ENCODE results near the gene CHD3.

CHD3 gene

DNA sequence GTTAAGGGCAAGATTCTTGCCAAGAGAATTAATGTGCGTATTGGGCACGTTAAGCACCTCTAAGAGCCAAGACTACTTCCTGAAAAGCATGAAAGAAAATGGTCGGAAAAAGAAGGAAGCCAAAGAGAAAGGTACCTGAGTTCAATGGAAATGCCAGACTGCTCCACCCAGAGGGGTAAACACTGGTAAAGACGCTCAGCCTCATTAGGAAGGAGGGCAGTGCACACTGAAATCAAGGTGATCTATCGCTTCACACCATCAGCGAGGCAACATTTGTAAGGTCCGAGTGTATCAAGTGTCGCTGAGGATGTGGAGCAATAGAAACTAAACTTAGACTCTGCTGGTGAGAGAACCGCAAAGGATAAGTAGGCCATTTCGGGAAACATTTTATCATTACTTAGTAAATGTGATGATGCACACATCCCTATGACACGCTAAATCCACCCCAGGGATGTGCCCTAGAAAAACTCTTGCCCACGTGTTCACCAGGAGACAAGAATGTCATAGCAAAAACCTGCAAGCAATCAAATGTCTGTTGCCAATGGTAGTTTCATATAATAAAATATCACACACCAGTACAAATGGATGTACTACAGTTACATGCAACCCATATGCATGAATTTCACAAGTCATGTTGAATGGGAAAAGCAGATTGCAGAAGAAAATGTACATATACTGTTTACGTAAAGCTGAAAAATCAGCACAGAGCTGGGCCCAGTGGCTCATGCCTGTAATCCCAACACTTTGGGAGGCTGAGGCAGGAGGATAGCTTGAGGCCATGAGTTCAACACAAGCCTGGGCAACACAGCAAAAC, 67.0 kb downstream of the CHD3 start:
- TF ChIP-seq EZH2phosphoT487 (IDR thresholded peaks at IDR 0.05; ENCODE audit: low read length) (no peak), EZH2 (optimal IDR thresholded peaks at IDR 0.05; ENCODE audit: low read depth, low read length) (no peak)
- TF ChIP-seq, protein P1, sequence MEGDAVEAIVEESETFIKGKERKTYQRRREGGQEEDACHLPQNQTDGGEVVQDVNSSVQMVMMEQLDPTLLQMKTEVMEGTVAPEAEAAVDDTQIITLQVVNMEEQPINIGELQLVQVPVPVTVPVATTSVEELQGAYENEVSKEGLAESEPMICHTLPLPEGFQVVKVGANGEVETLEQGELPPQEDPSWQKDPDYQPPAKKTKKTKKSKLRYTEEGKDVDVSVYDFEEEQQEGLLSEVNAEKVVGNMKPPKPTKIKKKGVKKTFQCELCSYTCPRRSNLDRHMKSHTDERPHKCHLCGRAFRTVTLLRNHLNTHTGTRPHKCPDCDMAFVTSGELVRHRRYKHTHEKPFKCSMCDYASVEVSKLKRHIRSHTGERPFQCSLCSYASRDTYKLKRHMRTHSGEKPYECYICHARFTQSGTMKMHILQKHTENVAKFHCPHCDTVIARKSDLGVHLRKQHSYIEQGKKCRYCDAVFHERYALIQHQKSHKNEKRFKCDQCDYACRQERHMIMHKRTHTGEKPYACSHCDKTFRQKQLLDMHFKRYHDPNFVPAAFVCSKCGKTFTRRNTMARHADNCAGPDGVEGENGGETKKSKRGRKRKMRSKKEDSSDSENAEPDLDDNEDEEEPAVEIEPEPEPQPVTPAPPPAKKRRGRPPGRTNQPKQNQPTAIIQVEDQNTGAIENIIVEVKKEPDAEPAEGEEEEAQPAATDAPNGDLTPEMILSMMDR (IDR thresholded peaks at IDR 0.05; ENCODE audit: low read length), result no peak
- Histone ChIP-seq H3K4me1 (ENCODE audit: low read length) (peaks cover 10% of the 10 kb centered on the region), H3K9ac (ENCODE audit: low read length) (no peak overlapping the region), H3K79me2 (ENCODE audit: low read length) (no peaks in the 10 kb centered on the region), H3K36me3 (replicated peaks; ENCODE audit: insufficient read depth, low read length) (no peaks in the 10 kb centered on the region), H3K9me3 (replicated peaks; ENCODE audit: insufficient read depth, low read length) (no peaks in the 10 kb centered on the region), H3K27me3 (replicated peaks; ENCODE audit: insufficient read depth, low read length) (no peaks in the 10 kb centered on the region; the same call in 1 of the 2 replicates), H3K4me3 (ENCODE audit: low read length) (no peak overlapping the region), H2AFZ (ENCODE audit: low read length) (no peak overlapping the region), H3K9me2 (replicated peaks; ENCODE audit: insufficient read depth, low read length) (no peaks in the 10 kb centered on the region), H3F3A (ENCODE audit: insufficient read depth, low read length) (no peaks in the 10 kb centered on the region), H3K4me2 (ENCODE audit: low read depth, low read length) (no peak overlapping the region), H3K27ac (ENCODE audit: low read length) (no peak overlapping the region), H4K20me1 (ENCODE audit: insufficient read depth, low read length) (no peaks in the 10 kb centered on the region)
- no peak for DNase-seq

DNA sequence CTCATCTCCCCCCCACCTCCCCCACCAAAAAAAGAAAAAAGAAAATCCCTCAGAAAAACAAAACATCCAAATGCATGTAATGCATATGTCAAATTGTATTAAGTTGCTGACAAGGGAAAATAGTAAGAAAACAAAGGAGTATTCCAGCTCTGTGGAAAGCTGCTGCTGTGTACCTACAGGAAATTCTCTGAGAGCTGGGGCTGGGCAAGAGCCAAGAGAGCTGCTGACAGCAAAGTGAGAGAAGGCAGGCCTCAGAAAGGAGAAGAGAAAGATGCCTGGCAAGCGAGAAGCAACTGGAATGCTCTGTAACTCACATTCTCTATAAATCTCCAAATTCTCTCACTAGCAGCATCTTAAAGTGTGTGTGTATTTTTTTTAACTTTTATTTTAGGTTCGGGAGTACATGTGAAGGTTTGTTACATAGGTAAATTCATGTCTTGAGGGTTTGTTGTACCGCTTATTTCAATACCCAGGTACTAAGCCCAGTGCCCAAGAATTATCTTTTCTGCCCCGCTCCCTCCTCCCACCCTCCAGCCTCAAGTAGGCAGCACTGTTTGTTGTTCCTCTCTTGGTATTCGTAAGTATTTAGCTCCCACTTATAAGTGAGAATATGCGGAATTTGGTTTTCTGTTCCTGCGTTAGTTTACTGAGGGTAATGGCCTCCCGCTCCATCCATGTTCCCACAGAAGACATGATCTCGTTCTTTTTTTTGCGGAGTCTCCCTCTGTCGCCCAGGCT, 67.8 kb downstream of the CHD3 start:
- H3K27ac ChIP-seq (ENCODE audit: low read length), result no peak overlapping the region
- H3K4me2 ChIP-seq (ENCODE audit: low read depth, low read length), result no peak overlapping the region
- no peaks in the 10 kb centered on the region for H3K79me2 ChIP-seq (ENCODE audit: low read length)
- H3K4me1 ChIP-seq (ENCODE audit: low read length), result peaks cover 5% of the 10 kb centered on the region
- H3K9ac ChIP-seq (ENCODE audit: low read length), result no peak overlapping the region
- no peak overlapping the region for H2AFZ ChIP-seq (ENCODE audit: low read length)
- no peak for TF ChIP-seq EZH2 (optimal IDR thresholded peaks at IDR 0.05; ENCODE audit: low read depth, low read length)
- TF ChIP-seq EZH2phosphoT487 (IDR thresholded peaks at IDR 0.05; ENCODE audit: low read length), result no peak
- TF ChIP-seq, protein P1 (IDR thresholded peaks at IDR 0.05; ENCODE audit: low read length), result no peak
- H4K20me1 ChIP-seq (ENCODE audit: insufficient read depth, low read length), result no peaks in the 10 kb centered on the region
- H3K36me3 ChIP-seq (replicated peaks; ENCODE audit: insufficient read depth, low read length), result no peaks in the 10 kb centered on the region
- H3K4me3 ChIP-seq (ENCODE audit: low read length), result no peak overlapping the region
- no peaks in the 10 kb centered on the region for H3K9me3 ChIP-seq (replicated peaks; ENCODE audit: insufficient read depth, low read length)
- no peaks in the 10 kb centered on the region for H3F3A ChIP-seq (ENCODE audit: insufficient read depth, low read length)
- DNase-seq, result no peak
- H3K9me2 ChIP-seq (replicated peaks; ENCODE audit: insufficient read depth, low read length), result no peaks in the 10 kb centered on the region
- no peaks in the 10 kb centered on the region; the same call in 1 of the 2 replicates for H3K27me3 ChIP-seq (replicated peaks; ENCODE audit: insufficient read depth, low read length)

DNA sequence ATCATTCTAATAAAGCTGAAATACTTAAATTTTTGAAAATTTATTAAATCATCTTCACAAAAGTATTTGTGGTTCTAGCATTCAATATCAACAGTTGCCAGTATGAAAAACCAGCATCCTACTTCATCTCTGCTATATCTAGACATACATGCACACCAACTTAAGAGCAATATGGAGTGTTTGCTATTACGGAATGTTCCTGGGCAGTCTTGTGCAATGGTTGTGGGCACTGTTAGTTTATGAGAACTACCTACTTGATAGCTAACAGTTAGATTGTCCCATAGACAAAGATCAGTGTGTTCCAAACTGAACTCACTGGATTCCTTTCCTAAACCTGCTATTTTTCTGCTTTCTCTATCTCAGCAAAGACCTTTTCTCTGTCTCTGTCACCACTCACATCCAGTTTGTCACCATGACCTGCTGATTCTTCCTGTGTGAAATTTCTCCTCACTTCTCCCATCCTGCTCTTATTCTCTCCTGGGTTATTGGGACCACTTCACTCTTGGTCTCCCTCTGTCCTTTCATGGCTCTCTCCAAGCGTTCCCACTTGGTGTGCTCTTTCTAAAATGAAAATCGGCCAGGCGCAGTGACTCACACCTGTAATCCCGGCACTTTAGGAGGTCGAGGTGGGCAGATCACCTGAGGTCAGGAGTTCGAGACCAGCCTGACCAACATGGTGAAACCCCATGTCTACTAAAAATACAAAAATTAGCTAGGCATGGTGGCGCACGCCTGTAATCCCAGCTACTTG, 71.1 kb downstream of the CHD3 start:
- Histone ChIP-seq H3K9me2 (replicated peaks; ENCODE audit: insufficient read depth, low read length) (no peaks in the 10 kb centered on the region), H3K36me3 (replicated peaks; ENCODE audit: insufficient read depth, low read length) (no peaks in the 10 kb centered on the region), H4K20me1 (ENCODE audit: insufficient read depth, low read length) (no peaks in the 10 kb centered on the region), H3K9ac (ENCODE audit: low read length) (no peak overlapping the region), H3K4me3 (ENCODE audit: low read length) (no peak overlapping the region), H3K4me2 (ENCODE audit: low read depth, low read length) (no peak overlapping the region), H3K27me3 (replicated peaks; ENCODE audit: insufficient read depth, low read length) (no peaks in the 10 kb centered on the region; the same call in 1 of the 2 replicates), H3K4me1 (ENCODE audit: low read length) (no peaks in the 10 kb centered on the region), H3K79me2 (ENCODE audit: low read length) (no peaks in the 10 kb centered on the region), H3F3A (ENCODE audit: insufficient read depth, low read length) (no peaks in the 10 kb centered on the region), H2AFZ (ENCODE audit: low read length) (no peak overlapping the region), H3K9me3 (replicated peaks; ENCODE audit: insufficient read depth, low read length) (no peaks in the 10 kb centered on the region), H3K27ac (ENCODE audit: low read length) (no peak overlapping the region)
- TF ChIP-seq EZH2phosphoT487 (IDR thresholded peaks at IDR 0.05; ENCODE audit: low read length) (no peak), EZH2 (optimal IDR thresholded peaks at IDR 0.05; ENCODE audit: low read depth, low read length) (no peak)
- TF ChIP-seq, protein P1 (IDR thresholded peaks at IDR 0.05; ENCODE audit: low read length), result no peak
- no peak for DNase-seq
